ENCODE data around the gene HSPE1.

GRCh38 chr2:197496695-197497094 is 3.5 kb upstream of the HSPE1 start:
- TF ChIP-seq CTCF (conservative IDR thresholded peaks at IDR 0.05) (no peak), ZFX (IDR thresholded peaks at IDR 0.05) (no peak)
